ENCODE data around the gene RAB3GAP1. TPM values are rescaled to one million over a fixed set of nuclear protein-coding genes. Genes with fewer than 3 reads are reported as not detected.
A peak's percentile ranks its signal among the peaks of the same experiment; 100 is the strongest.

The RAB3GAP1 gene
- total RNA-seq, 2 experiments from 2014 or later = 28.5 to 28.8 TPM

DNA sequence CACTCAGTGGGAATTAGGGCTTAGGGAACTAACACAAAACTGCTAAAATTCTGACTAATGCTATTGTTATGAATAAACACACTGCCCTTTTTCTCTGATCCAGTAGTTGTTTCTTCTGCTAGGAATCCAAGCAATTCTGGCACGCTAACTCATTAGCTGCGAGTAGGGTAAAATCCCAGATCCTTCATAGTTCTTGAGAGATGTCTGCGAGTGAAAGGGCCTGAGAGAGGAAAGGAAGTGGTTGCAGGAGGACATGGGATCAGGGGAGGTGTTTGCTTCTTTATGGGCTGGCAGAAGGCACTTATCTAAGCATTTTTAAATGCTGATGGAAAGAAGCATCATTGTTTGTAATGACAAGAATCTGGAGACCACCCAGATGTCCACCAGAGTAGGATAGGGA lies 14.3 kb upstream of the RAB3GAP1 start:
- no peak for DNase-seq
- Mint-ChIP-seq H3K27ac (no peak overlapping the region), H3K4me3 (no peak overlapping the region), H3K9me3 (peaks cover 2% of the 10 kb centered on the region), H3K4me1 (no peaks in the 10 kb centered on the region), H3K36me3 (no peaks in the 10 kb centered on the region), H3K27me3 (no peaks in the 10 kb centered on the region)

DNA sequence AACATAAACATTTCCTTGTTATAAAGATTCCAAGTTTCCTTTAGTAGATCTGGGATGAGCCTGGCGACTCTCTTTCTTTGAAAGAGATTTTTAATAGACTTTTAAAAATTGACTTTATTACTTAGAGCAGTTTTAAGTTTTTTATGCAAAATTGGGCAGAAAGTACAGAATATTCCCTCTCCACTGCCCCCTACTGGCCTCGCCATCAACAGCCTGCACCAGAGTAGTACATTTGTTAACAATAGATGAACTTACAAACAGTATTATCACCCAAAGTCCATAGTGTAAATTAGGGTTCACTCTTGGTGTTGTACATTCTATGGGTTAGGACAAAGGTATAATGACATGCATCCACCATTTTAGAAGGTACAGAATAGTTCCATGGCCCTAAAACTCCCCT lies 8.7 kb upstream of the RAB3GAP1 start:
- H3K27ac Mint-ChIP-seq = no peak overlapping the region
- no peaks in the 10 kb centered on the region for H3K36me3 Mint-ChIP-seq
- H3K27me3 Mint-ChIP-seq = no peaks in the 10 kb centered on the region
- H3K4me1 Mint-ChIP-seq = no peaks in the 10 kb centered on the region
- no peak overlapping the region for H3K4me3 Mint-ChIP-seq
- peaks cover 2% of the 10 kb centered on the region for H3K9me3 Mint-ChIP-seq
- DNase-seq = no peak

DNA sequence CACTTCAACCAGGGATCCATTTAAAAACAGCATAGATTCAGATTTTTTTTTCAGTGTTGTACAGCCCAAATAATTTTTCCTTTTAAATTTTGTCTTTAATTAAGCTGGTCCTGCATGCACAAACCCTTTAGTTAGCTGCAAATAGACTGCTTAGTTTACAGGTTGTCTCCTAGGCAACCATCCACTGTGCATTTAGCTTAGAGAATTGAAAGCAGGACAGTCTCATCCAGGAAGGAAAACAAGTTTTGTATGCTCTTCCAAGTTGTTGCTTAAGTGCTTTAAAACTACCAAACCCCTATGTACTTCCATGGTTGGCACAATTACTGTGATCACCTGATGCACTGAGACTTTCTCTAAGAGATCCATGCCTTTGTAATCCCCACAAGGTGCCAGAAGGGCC lies 4.8 kb upstream of the RAB3GAP1 start, which contains the start of gene MAP3K19:
Gene MAP3K19, minus strand, starts transcription at position 148 of the 400 bp plus-strand sequence. CDS start 22,800 bp downstream, outside the sequence.
- DNase-seq = no peak
- Mint-ChIP-seq H3K27ac (no peak within 1 kb of the TSS), H3K27me3 (peaks cover under 1% of the 10 kb centered on the region), H3K9me3 (peaks cover 2% of the 10 kb centered on the region), H3K36me3 (peaks cover 1% of the 10 kb centered on the region), H3K4me1 (peaks cover 9% of the 10 kb centered on the region), H3K4me3 (no peak within 1 kb of the TSS)

DNA sequence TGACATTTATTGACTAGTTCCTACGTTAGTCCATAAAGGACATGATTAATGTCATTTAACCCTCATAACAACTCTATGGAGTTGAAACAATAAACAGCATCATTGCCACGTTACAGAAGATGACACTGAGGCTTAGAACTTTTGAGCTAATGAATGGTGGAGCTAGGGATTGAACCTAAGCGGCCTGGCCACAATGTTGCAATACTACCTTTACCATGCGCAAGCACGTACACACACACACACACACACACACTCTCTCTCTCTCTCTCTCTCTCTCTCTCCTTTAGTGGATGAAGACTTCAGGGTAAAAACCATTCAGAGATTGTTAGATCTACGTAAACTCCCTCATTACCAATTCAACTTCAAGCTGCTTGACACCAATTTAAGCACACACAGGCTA lies 4.0 kb upstream of the RAB3GAP1 start:
- DNase-seq = no peak

GRCh38 chr2:135050132-135050531 lies 2.0 kb upstream of the RAB3GAP1 start:
- Mint-ChIP-seq H3K27me3 (peaks cover 4% of the 10 kb centered on the region), H3K4me1 (peaks cover 33% of the 10 kb centered on the region), H3K27ac (no peak overlapping the region), H3K9me3 (peaks cover 1% of the 10 kb centered on the region), H3K4me3 (no peak overlapping the region), H3K36me3 (peaks cover 14% of the 10 kb centered on the region)
- DNase-seq = no peak

More for the DNA sequence above, 4.0 kb upstream of the RAB3GAP1 start:
- H3K36me3 Mint-ChIP-seq = peaks cover 4% of the 10 kb centered on the region
- peaks cover 15% of the 10 kb centered on the region for H3K4me1 Mint-ChIP-seq
- no peak overlapping the region for H3K27ac Mint-ChIP-seq
- H3K27me3 Mint-ChIP-seq = peaks cover 4% of the 10 kb centered on the region
- no peak overlapping the region for H3K4me3 Mint-ChIP-seq
- H3K9me3 Mint-ChIP-seq = peaks cover 1% of the 10 kb centered on the region

DNA sequence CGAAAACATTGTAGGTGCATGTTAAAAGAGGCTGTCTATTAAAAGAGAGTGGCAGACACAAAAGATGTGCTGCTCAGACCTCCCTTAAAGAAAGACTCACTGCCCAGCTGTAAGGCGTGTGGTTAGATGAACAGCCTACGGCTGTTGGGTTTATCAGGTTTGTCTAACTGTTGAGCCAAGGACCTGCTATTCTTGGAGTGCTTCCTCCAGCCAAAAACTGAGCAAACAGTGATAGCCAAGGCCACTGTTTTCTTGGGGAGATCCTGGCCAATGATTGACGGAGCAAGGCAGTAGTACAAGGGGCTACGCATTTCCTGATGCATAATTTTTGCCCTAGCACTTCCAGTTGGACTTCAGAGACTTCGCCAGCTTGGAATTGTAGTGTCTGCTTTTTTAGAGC lies 1.4 kb upstream of the RAB3GAP1 start:
- H3K27ac Mint-ChIP-seq = peak overlapping the region; percentile 77
- no peak for DNase-seq
- H3K27me3 Mint-ChIP-seq = peaks cover 4% of the 10 kb centered on the region
- peak overlapping the region; percentile 69 for H3K4me3 Mint-ChIP-seq
- peaks cover 17% of the 10 kb centered on the region for H3K36me3 Mint-ChIP-seq
- peaks cover 1% of the 10 kb centered on the region for H3K9me3 Mint-ChIP-seq
- H3K4me1 Mint-ChIP-seq = peaks cover 36% of the 10 kb centered on the region

- H3K9me3 Mint-ChIP-seq = peaks cover 1% of the 10 kb centered on the region
- H3K4me3 Mint-ChIP-seq = peak overlapping the region; percentile 98
- peak; percentile 45 for DNase-seq
- peaks cover 4% of the 10 kb centered on the region for H3K27me3 Mint-ChIP-seq
- peaks cover 33% of the 10 kb centered on the region for H3K36me3 Mint-ChIP-seq
- H3K27ac Mint-ChIP-seq = peak overlapping the region; percentile 100
- peaks cover 51% of the 10 kb centered on the region for H3K4me1 Mint-ChIP-seq
Measured at GRCh38 chr2:135052997-135053474, 944 bp downstream of the RAB3GAP1 start.

DNA sequence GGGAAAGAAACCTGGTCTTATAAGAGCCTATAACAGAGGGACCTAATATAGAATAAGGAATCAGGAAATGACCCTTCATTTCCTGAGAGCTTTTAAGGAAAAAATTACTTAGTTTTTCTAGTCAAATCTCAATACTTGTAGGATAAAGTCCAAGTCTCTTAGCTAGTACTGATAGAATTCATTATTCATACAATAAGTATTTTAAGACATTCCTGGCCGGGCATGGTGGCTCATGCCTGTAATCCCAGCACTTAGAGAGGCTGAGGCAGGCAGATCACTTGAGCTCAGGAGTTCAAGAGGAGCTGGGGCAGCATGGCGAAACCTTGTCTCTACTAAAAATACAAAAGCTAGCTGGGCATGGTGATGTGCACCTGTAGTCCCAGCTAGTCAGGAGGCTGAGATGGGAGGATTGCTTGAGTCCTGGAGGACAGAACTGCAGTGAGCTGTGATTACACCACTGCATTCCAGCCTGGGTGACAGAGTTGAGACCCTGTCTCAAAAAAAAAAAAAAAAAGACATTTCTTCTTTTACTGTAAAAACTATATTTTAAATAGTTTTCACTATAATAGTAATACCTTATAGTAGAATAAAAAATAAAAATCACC lies 3.2 kb downstream of the RAB3GAP1 start:
- DNase-seq = no peak
- Mint-ChIP-seq H3K36me3 (peaks cover 44% of the 10 kb centered on the region), H3K27me3 (peaks cover 4% of the 10 kb centered on the region), H3K4me1 (peaks cover 56% of the 10 kb centered on the region), H3K27ac (peak overlapping the region; percentile 74), H3K4me3 (peak overlapping the region; percentile 73), H3K9me3 (peaks cover 1% of the 10 kb centered on the region)

DNA sequence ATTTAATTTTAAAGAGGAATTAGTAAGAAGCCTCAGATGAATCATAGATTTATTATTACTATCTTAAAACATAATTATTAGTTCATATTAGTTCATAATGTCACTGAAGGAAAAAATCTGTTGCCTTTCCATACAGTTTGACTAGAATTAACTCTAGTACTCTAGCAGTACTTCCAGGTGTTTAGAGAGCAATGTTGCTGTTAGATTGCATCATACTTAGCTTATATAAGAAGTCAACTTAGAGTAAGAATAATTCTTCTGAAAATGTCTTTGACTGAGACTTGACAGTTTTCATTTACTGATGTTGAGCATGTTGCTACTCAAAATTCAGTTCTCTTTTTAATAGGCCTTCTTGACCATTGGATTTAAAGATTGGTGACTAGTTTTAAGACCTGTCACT lies 4.7 kb downstream of the RAB3GAP1 start:
- H3K4me3 Mint-ChIP-seq = peak overlapping the region; percentile 34
- H3K27me3 Mint-ChIP-seq = peaks cover 4% of the 10 kb centered on the region
- DNase-seq = no peak
- H3K36me3 Mint-ChIP-seq = peaks cover 57% of the 10 kb centered on the region
- peak overlapping the region; percentile 87 for H3K27ac Mint-ChIP-seq
- peaks cover 52% of the 10 kb centered on the region for H3K4me1 Mint-ChIP-seq
- peaks cover 2% of the 10 kb centered on the region for H3K9me3 Mint-ChIP-seq

GRCh38 chr2:135059577-135059976 lies 7.5 kb downstream of the RAB3GAP1 start:
- Mint-ChIP-seq H3K9me3 (peaks cover 12% of the 10 kb centered on the region), H3K4me1 (peaks cover 47% of the 10 kb centered on the region), H3K27me3 (no peaks in the 10 kb centered on the region)

DNA sequence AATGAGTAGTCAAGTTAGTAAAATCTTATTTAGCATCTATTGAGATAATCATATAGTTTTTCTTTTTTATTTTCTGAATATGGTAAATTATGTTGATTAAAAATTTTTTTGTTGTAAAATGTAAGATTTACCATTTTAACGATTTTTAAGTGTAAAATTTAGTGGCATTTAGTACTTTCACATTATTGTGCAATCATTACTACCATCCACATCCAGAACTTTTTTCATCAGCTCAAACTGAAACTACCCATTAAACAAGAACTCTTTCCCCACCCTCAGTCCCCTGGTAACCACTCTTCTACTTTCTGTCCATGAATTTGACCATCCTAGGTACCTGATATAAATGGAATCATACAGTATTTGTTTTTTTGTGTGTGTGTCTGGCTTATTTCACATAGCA lies 11.1 kb downstream of the RAB3GAP1 start:
- H3K9me3 Mint-ChIP-seq = peaks cover 12% of the 10 kb centered on the region
- no peak overlapping the region for H3K4me3 Mint-ChIP-seq
- no peaks in the 10 kb centered on the region for H3K27me3 Mint-ChIP-seq
- H3K27ac Mint-ChIP-seq = peak overlapping the region; percentile 63
- H3K36me3 Mint-ChIP-seq = peaks cover 71% of the 10 kb centered on the region
- peaks cover 41% of the 10 kb centered on the region for H3K4me1 Mint-ChIP-seq
- no peak for DNase-seq

More at GRCh38 chr2:135059577-135059976, 7.5 kb downstream of the RAB3GAP1 start:
- H3K36me3 Mint-ChIP-seq = peaks cover 71% of the 10 kb centered on the region
- no peak overlapping the region for H3K27ac Mint-ChIP-seq
- DNase-seq = no peak
- H3K4me3 Mint-ChIP-seq = no peak overlapping the region

GRCh38 chr2:135064149-135064548 lies 12.1 kb downstream of the RAB3GAP1 start:
- Mint-ChIP-seq H3K4me1 (peaks cover 44% of the 10 kb centered on the region), H3K27ac (peak overlapping the region; percentile 71)

DNA sequence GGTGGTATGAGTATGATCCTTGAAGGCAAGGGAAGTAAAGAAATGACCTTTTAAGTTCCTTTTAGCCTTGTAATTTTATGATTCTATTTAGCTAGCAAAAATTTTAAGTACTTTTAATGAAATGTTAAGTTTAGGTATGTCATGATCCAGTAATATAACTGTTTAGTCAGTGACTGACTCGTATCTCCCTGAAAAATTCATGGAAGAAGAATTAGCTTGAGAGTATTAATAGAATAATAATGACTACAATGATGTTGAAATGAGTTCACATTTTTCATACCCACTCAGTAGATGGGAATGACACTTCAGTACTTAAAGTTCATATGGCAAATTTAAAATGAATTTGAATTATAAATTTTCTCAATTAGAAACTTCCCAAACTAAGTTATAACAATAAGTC lies 14.6 kb downstream of the RAB3GAP1 start:
- Mint-ChIP-seq H3K4me1 (peaks cover 49% of the 10 kb centered on the region), H3K27ac (no peak overlapping the region), H3K36me3 (peaks cover 72% of the 10 kb centered on the region), H3K9me3 (peaks cover 17% of the 10 kb centered on the region), H3K27me3 (no peaks in the 10 kb centered on the region), H3K4me3 (no peak overlapping the region)
- DNase-seq = no peak

More at GRCh38 chr2:135064149-135064548, 12.1 kb downstream of the RAB3GAP1 start:
- H3K36me3 Mint-ChIP-seq = peaks cover 71% of the 10 kb centered on the region
- H3K4me3 Mint-ChIP-seq = no peak overlapping the region
- peaks cover 12% of the 10 kb centered on the region for H3K9me3 Mint-ChIP-seq
- DNase-seq = no peak
- H3K27me3 Mint-ChIP-seq = no peaks in the 10 kb centered on the region

DNA sequence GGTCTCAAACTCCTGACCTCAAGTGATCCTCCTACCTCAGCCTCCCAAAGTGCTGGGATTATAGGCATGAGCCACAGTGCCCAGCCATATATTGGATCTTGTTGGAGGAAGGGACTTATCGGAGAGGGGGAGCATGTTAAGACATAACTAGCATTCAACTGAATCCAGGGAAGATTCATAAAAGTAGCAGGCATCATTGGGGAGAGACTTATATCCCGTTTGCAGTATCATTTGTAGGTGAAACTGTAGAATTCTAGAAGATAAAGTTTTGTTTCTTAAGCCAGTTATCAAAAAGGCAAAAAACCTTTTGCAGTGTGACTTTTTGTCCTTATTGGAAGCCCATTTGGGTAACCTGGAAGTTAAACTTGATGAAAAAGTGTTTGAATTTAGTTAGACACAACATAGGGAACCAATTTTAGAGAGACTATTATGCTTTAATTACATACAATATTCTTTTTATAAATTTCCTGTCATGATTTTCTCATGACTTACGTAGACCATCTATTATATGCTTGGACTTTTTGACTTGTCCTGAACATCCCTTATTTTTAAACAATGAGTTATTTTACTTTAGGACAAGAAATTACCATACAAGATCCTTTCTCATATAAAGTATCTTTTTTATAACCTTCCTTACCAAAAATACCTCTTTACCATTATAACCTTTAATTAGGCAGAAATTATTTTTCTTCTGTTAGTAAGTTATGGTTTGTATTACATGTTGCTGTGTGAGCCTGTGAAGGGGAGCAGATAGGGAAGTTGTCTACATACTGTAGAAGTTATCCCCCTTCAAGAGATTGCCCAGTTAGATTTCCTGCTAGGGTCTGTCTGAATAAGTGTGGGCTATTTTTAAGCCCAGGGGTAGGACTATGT lies 20.3 kb downstream of the RAB3GAP1 start:
- no peak overlapping the region for H3K27ac Mint-ChIP-seq
- no peak for DNase-seq
- peaks cover 25% of the 10 kb centered on the region for H3K4me1 Mint-ChIP-seq
- peaks cover 54% of the 10 kb centered on the region for H3K36me3 Mint-ChIP-seq
- peaks cover 23% of the 10 kb centered on the region for H3K9me3 Mint-ChIP-seq
- no peaks in the 10 kb centered on the region for H3K27me3 Mint-ChIP-seq
- no peak overlapping the region for H3K4me3 Mint-ChIP-seq

GRCh38 chr2:135074216-135074615 lies 22.1 kb downstream of the RAB3GAP1 start:
- no peaks in the 10 kb centered on the region for H3K27me3 Mint-ChIP-seq
- peaks cover 57% of the 10 kb centered on the region for H3K36me3 Mint-ChIP-seq
- no peak overlapping the region for H3K4me3 Mint-ChIP-seq
- no peak overlapping the region for H3K27ac Mint-ChIP-seq
- H3K4me1 Mint-ChIP-seq = peaks cover 16% of the 10 kb centered on the region
- no peak for DNase-seq
- H3K9me3 Mint-ChIP-seq = peaks cover 24% of the 10 kb centered on the region

Measured in activated naive CD8-positive, alpha-beta T cell treated with anti-CD3 and anti-CD28 coated beads for 36 hours (primary cell).